Posterior vena cava (tissue), 2 donors: ENCODE results near the gene KITLG. TPM values are rescaled to one million over a fixed set of nuclear protein-coding genes. Genes with fewer than 3 reads are reported as not detected.

Source experiments
- DNase-seq: peaks from one replicate; pipeline ENCODE4 v3.0.0-alpha.2; 2020; ENCODE audit warnings: low spot score
- intact Hi-C, 2 donors: fragments of 100-400 bp; cut with DNase I; formaldehyde crosslinking; loops; one replicate each; pipeline versions ENCODE4 v1.14.1 to v1.14.2; 2022 to 2023
- total RNA-seq, 2 donors: library from RNA; stranded (reverse); fragmentation: NEBNext Ultra II Directional; extraction: Animal tissue kit (Norgen Biotek cat#: 25700); gene quantifications; one replicate each; pipeline ENCODE4 v1.2.1, GENCODE V29; 2021
- donor health status: DM: yes; HTN: yes; CAD: no.
- donor health status: DM: yes; HTN: yes; CAD: no.

KITLG gene
- total RNA-seq, 2 donors from 2014 or later = 11.8 to 15.1 TPM

- DNase-seq = no peak
- intact Hi-C loops = no loop called here
These were observed 131.8 kb downstream of the KITLG start for GRCh38 chr12:88448337-88448915.

DNA sequence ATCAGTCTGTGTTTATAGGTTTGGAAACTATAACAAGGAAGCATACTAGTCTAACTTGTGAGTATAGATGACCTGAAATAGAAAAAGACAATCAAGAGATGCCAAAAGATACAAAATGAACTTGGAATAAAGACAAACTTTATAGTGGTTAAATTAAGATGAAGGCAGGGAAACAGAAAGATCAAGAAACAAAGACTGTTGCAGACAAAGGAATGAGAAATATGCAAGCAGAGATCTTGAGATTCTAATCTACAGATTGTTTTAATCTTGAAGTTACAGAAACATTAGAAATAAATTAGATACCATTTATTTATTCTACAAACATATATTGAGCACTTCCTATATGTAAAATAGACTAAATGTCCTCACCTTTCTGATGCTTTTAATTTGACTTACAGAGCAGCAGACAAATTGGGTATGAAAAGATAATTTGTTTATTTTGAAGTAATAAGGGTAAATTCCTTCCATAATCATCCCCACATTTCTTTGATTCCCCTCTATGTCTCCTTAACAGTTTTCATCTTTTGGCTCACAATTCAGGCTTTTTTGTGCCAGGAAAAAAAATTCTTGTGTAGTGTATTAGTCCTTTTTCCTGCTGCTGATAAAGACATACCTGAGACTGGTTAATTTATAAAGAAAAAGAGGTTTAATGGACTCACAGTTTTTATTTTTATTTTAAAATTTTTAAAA is 134.4 kb downstream of the KITLG start:
- intact Hi-C loops = no loop called here
- DNase-seq = no peak

DNA sequence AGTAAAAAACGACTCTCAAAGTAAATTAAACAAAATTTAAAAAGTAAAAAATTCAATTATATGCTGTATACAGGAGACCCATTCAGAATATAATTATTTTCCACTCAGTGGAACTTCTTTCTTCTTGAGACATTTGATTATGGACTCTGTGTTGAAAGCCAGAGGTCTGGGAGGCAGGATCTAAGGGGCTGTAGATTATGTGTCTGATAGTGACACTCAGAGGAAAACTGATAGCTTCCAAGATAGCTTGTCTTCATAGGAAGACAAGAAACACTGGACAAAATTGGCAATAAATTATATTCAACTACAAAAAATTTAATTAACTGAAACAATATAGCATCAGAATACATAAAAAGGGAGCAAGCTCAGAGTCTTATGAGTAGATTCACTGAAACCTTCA is 135.8 kb downstream of the KITLG start:
- no peak for DNase-seq
- intact Hi-C loops = no loop called here
